HepG2 (cell line): ENCODE measurements around the gene PSAPL1. TPM values are rescaled to one million over a fixed set of nuclear protein-coding genes. Genes with fewer than 3 reads are reported as not detected.

ENCODE experiments used
- ATAC-seq: fragments of 200-7000 bp; cut with Tn5 transposase; 3 replicates; pipeline ENCODE4 v1.9.1; 2020; ENCODE audit warnings: mild to moderate bottlenecking, moderate library complexity
- BruUV-seq: library from RNA; stranded (reverse); fragments of 400-500 nt; replicated peaks from 2 replicates; lab custom pipeline; 2021; lab: Mats Ljungman, UMichigan
- CTCF ChIA-PET: fragments of 300-600 bp; formaldehyde crosslinking; extraction: SDS; loops from one replicate; lab custom pipeline; 2021; ENCODE audit warnings: low total read pairs, inconsistent platforms, low intra/inter-chr PET ratio; lab: Yijun Ruan, JAX
- POLR2A ChIA-PET: fragments of 350-600 bp; sonication (Branson Sonifier 250); formaldehyde crosslinking; loops from one replicate; lab custom pipeline; 2020; ENCODE audit warnings: antibody characterized with exemption, inconsistent platforms; lab: Yijun Ruan, JAX
- DNase-seq: peaks from one replicate; pipeline ENCODE4 v3.0.0-alpha.2; 2015; ENCODE audit warnings: low spot score
- FAIRE-seq: peaks from 3 replicates; lab custom pipeline; 2011; peaks lifted over from hg19 to GRCh38; lab: Jason Lieb, UNC
- H2AFZ ChIP-seq: one replicate; pipeline ENCODE4 v1.6.1; 2011; ENCODE audit warnings: low read length, inconsistent platforms
- H3K27ac ChIP-seq: fragments of 300-600 bp; 3 replicates; pipeline ENCODE4 v1.8.0; 2011; ENCODE audit warnings: mixed run types, mild to moderate bottlenecking, mixed read lengths, low read length, inconsistent platforms; ENCODE audit not compliant: insufficient read depth; ENCODE audit errors: extremely low read length
- H3K27me3 ChIP-seq, 2 experiments: fragments of 200-600 bp in 1 of 2; 2 replicates in 1 of 2; 3 replicates in 1 of 2; pipeline versions ENCODE4 v1.6.0 to v1.8.0; 2011; ENCODE audit warnings: low read length in 2 of 2, mild to moderate bottlenecking in 2 of 2, moderate library complexity in 2 of 2, inconsistent platforms in 1 of 2; ENCODE audit not compliant: insufficient read depth in 2 of 2, control insufficient read depth in 1 of 2
- H3K36me3 ChIP-seq, 2 experiments: fragments of 200-600 bp in 1 of 2; replicated peaks in 1 of 2; 2 replicates in 1 of 2; 3 replicates in 1 of 2; pipeline versions ENCODE4 v1.5.1 to v1.8.0; 2011; ENCODE audit warnings: low read length in 2 of 2, inconsistent platforms in 1 of 2; ENCODE audit not compliant: insufficient read depth in 2 of 2, control insufficient read depth in 1 of 2
- H3K4me1 ChIP-seq: 2 replicates; pipeline ENCODE4 v1.5.1; 2012; ENCODE audit warnings: low read length, inconsistent platforms; ENCODE audit not compliant: insufficient read depth
- H3K4me2 ChIP-seq: 2 replicates; pipeline ENCODE4 v1.6.0; 2011; ENCODE audit warnings: low read depth, low read length, inconsistent platforms
- H3K4me3 ChIP-seq, 3 experiments: fragments of 200-600 bp in 1 of 3; sonication (generic), shearing (Covaris generic) in 1 of 3; replicated peaks in 1 of 3; 2 replicates each; pipeline ENCODE4 v1.5.1; 2011 to 2016; ENCODE audit warnings: low read length in 3 of 3, inconsistent platforms in 2 of 3, low read depth in 2 of 3, mild to moderate bottlenecking in 2 of 3, control low read depth in 1 of 3, mixed read lengths in 1 of 3; ENCODE audit not compliant: insufficient read depth in 1 of 3
- H3K79me2 ChIP-seq: one replicate; pipeline ENCODE4 v1.6.1; 2011; ENCODE audit warnings: low read length, inconsistent platforms; ENCODE audit not compliant: insufficient read depth
- H3K9ac ChIP-seq: 2 replicates; pipeline ENCODE4 v1.6.0; 2011; ENCODE audit warnings: mild to moderate bottlenecking, low read depth, low read length, inconsistent platforms; ENCODE audit not compliant: insufficient read depth
- H3K9me3 ChIP-seq: 2 replicates; pipeline ENCODE4 v1.5.1; 2012; ENCODE audit warnings: mild to moderate bottlenecking, low read length
- H4K20me1 ChIP-seq: 2 replicates; pipeline ENCODE4 v1.6.0; 2011; ENCODE audit warnings: inconsistent platforms, mild to moderate bottlenecking, low read length, moderate library complexity; ENCODE audit not compliant: insufficient read depth
- BHLHE40 ChIP-seq: IDR thresholded peaks from 2 replicates; pipeline ENCODE4 v1.6.1; 2011; ENCODE audit warnings: low read length, improper control_type of control experiment
- E2F2 ChIP-seq: sonication (generic); formaldehyde crosslinking; IDR thresholded peaks from 2 replicates; pipeline ENCODE4 v1.4.0; 2020; ENCODE audit warnings: missing genetic modification reagents, borderline replicate concordance
- MED8 ChIP-seq: sonication (generic); formaldehyde crosslinking; IDR thresholded peaks from 2 replicates; pipeline ENCODE4 v1.8.1; 2023; ENCODE audit warnings: mild to moderate bottlenecking, missing genetic modification reagents; ENCODE audit not compliant: insufficient replicate concordance
- WGBS: methylation state at CpG from one replicate; pipeline ENCODE4 v1.1.6; 2017; ENCODE audit warnings: low lambda C conversion rate; 5-methylcytosine and 5-hydroxymethylcytosine counted together
- in situ Hi-C: cut with HindIII; loops from 2 replicates; pipeline ENCODE4 v1.10.0; 2017; ENCODE audit warnings: low pct_unique_long_range_greater_than_20kb; ENCODE audit not compliant: extremely low pct_ligation_motif_present
- intact Hi-C: fragments of 100-400 bp; cut with micrococcal nuclease; formaldehyde crosslinking; loops from one replicate; pipeline ENCODE4 v1.10.0; 2022; ENCODE audit not compliant: unreplicated experiment
- polyA plus RNA-seq, 8 experiments: library from polyadenylated mRNA; depleted of rRNA in 3 of 8; stranded (reverse) in 7 of 8; unstranded in 1 of 8; fragments of >200 nt; fragmentation: Illumina TruSeq in 4 of 8; extraction: Trizol in 4 of 8; gene quantifications; 2 replicates each; pipeline versions ENCODE4 v1.2.1 to v1.2.3, GENCODE V29; 2011 to 2016; ENCODE audit warnings: low read depth in 4 of 8, missing spikeins in 1 of 8, mixed read lengths in 1 of 8; ENCODE audit not compliant: insufficient read depth in 1 of 8
- total RNA-seq, 5 experiments: library from RNA; depleted of rRNA; stranded (reverse); fragments of >200 nt; fragmentation: Illumina TruSeq; extraction: Trizol; gene quantifications; 2 replicates each; pipeline ENCODE4 v1.2.3, GENCODE V29; 2016; ENCODE audit warnings: low read depth in 1 of 5
- TF ChIP-seq, protein P1 (sequence below): fragments of 450-650 bp; IDR thresholded peaks from 2 replicates; pipeline ENCODE4 v1.6.1; 2016

Gene PSAPL1
- total and polyA plus RNA-seq, 2 of the 13 experiments (the other 11 are each of a cell fraction or from before 2014, with no cell fraction given) = 0.02 to 0.16 TPM

DNA sequence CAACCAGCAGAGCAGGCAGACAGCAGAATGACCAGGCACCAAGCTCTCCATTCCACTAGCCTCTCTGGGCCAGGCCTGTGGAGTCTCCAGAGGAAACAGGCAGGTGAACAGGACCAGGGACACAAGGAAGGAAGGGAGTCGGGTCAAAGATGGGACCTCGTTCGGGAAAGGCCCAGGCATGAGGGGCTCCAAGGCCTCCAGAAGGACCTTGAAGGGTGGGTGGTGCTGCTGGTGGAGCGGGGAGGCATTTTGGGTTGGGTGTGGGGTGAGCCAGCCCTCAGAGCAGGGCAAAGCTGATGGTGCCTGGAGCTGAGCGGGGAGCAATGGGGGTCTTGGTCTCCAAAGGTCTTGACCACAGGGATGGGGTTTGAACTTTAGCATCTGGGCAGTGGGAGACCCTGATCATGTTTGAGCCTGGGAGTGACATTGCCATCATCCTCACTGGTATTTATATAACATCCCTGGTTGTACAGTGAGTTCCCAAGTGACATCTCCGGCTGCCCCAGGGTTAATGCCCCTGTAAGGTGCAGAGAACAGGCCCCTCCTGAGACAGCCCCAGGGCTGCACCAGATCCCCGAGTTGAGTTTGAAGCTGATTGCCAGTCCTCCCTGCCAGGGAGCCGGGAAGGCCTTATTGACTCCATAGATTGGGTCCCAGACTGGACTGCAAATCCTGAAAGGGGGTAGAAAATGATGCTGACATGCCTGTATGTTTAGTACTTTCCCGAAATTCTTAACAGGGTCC is 52.7 kb downstream of the PSAPL1 start:
- Histone ChIP-seq H3K36me3 (no peaks in the 10 kb centered on the region), H3K27me3 (peaks cover 3 to 20% of the 10 kb centered on the region in 2 experiments; a peak in 2 of 5 replicates), H4K20me1 (no peaks in the 10 kb centered on the region), H3K9ac (no peak overlapping the region), H3K4me3 (no peak overlapping the region), H3K9me3 (no peaks in the 10 kb centered on the region), H3K4me1 (no peaks in the 10 kb centered on the region), H3K4me2 (no peak overlapping the region), H3K27ac (no peak overlapping the region), H3K79me2 (no peaks in the 10 kb centered on the region), H2AFZ (no peak overlapping the region)
- in situ Hi-C loops (no loop called here), intact Hi-C loops (no loop called here)
- no TSS peak for BruUV-seq
- ChIA-PET CTCF (no interaction called here), POLR2A (no interaction called here)
- no peak for TF ChIP-seq BHLHE40
- FAIRE-seq (no peak), ATAC-seq (no peak), DNase-seq (no peak)
- WGBS = 11% methylated on average over 7 of the region's 9 CpGs

GRCh38 chr4:7381221-7381889 is 53.4 kb downstream of the PSAPL1 start:
- H2AFZ ChIP-seq = no peak overlapping the region
- no peaks in the 10 kb centered on the region for H3K9me3 ChIP-seq
- peak; percentile 83 for ATAC-seq
- 14% methylated on average over 1 of the region's 9 CpGs for WGBS
- POLR2A ChIA-PET = no interaction called here
- H3K27ac ChIP-seq = no peak overlapping the region
- no peaks in the 10 kb centered on the region for H3K79me2 ChIP-seq
- no TSS peak for BruUV-seq
- FAIRE-seq = no peak
- H4K20me1 ChIP-seq = no peaks in the 10 kb centered on the region
- no peak overlapping the region for H3K4me2 ChIP-seq
- no peaks in the 10 kb centered on the region for H3K4me1 ChIP-seq
- H3K4me3 ChIP-seq = no peak overlapping the region
- H3K27me3 ChIP-seq = peaks cover 3 to 20% of the 10 kb centered on the region in 2 experiments; a peak in 2 of 5 replicates
- TF ChIP-seq E2F2 (CRISPR knock-in tag) = no peak
- TF ChIP-seq MED8 (CRISPR knock-in tag) = no peak
- TF ChIP-seq, protein P1, sequence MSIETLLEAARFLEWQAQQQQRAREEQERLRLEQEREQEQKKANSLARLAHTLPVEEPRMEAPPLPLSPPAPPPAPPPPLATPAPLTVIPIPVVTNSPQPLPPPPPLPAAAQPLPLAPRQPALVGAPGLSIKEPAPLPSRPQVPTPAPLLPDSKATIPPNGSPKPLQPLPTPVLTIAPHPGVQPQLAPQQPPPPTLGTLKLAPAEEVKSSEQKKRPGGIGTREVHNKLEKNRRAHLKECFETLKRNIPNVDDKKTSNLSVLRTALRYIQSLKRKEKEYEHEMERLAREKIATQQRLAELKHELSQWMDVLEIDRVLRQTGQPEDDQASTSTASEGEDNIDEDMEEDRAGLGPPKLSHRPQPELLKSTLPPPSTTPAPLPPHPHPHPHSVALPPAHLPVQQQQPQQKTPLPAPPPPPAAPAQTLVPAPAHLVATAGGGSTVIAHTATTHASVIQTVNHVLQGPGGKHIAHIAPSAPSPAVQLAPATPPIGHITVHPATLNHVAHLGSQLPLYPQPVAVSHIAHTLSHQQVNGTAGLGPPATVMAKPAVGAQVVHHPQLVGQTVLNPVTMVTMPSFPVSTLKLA = peak; percentile 95
- CTCF ChIA-PET = no interaction called here
- intact Hi-C loops (no loop called here), in situ Hi-C loops (no loop called here)
- no peak for DNase-seq
- H3K9ac ChIP-seq = no peak overlapping the region
- H3K36me3 ChIP-seq = no peaks in the 10 kb centered on the region
